Right forelimb (tissue), 1 donor: ENCODE measurements around the gene NIPSNAP2.
"Not testable (repeated sequence)": the region's sequence is repeated elsewhere in the genome, so short reads cannot be mapped to it uniquely, and the experiment has no call there.

ENCODE experiments used
- DNase-seq: peaks from one replicate; pipeline ENCODE4 v3.0.0-alpha.2; 2018

NIPSNAP2 gene

DNA sequence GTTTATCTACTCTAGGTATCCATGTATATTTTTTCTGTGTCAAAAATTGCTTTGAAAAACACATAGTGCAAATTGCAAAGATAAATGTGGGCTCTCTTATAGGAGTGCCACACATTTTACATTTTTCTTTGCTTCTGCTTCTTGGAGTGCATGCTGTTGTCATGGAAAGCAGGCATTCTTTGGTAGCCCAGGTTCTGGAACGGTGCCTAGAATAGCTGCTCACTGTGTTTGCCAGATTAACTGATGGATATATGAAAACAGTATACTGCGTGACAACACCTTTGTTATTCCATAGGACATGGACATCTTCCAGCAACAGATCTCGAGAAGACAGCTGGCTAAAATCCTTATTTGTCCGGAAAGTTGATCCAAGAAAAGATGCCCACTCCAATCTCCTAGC is 13.4 kb downstream of the NIPSNAP2 start:
- no peak for DNase-seq

DNA sequence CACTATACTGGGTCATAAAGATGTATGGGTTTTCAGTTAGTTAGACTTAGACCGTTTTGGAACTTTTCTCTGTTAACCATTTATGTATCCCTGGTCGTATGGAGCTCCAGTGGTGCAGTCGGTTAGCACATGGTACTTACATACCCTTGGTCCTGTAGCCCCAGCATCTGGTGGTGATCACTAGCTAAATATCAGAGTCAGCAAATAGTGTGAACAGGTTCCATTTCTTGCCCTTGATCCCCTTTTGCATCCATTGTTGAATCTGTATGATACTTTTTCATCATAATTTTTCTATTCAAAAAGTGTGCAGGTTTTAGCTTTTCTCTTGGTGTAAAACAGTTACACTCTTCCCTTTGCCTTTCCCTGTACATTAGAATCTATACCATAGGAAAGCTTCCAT is 15.9 kb downstream of the NIPSNAP2 start:
- DNase-seq = no peak

DNA sequence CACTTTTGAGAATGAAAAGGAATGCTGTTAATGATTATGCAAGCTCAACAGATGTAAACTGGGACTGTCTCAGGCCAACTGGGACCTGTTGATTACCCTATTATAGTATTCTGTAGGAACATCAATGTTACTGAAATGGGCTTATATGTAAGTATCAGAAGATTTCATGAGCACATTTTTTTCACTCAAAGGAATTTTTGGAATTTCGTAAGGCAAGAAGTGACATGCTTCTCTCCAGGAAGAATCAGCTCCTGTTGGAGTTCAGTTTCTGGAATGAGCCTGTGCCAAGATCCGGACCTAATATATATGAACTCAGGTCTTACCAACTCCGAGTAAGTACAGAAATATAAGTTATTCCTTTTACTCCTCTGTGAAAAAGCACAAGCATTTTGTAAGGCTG is 19.2 kb downstream of the NIPSNAP2 start:
- DNase-seq = no peak

DNA sequence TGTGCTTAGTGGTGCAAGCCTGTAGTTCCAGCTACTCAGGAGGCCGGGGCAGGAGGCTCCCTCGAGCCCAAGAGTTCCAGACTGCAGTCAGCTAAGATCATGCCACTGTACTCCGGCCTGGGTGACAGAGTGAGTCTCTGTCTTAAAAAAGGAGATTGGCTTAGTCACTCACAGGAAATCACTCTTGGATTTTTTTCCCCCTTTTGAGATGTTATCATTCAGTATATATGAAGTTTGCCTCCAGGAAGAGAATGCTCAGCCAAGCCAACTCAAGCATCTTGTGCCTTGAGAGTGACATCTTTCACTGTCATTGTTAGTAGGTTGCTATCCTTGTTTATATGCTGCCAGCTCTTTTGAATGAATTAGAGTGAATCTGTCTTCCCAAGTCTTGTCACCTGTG is 28.0 kb downstream of the NIPSNAP2 start:
- DNase-seq = no peak

DNA sequence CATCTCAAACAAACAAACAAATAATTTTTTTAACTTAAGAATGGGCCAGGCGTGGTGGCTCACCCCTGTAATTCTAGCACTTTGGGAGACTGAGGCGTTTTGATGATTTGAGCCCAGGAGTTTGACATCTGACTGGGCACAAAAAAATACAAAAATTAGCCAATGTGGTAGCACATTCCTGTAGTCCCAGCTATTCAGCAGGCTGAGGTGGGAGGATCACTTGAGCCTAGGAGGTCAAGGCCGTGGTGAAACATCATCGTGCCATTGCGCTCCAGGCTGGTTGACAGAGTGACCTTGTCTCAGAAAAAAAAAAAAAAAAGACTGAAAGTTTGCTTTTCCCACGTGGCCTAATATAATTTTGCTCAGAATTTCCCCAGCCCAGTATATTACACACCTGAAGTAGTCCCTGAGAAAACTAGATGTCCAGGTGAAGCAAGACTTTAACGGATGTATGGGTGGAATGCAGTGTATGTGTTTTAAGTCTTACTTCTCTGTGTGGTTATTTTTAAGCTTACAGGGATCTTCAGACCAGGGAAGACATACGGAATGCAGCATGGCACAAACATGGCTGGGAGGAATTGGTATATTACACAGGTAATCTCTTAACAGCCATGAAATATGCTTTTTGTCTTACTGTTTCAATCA is 32.6 kb downstream of the NIPSNAP2 start:
- no peak for DNase-seq

DNA sequence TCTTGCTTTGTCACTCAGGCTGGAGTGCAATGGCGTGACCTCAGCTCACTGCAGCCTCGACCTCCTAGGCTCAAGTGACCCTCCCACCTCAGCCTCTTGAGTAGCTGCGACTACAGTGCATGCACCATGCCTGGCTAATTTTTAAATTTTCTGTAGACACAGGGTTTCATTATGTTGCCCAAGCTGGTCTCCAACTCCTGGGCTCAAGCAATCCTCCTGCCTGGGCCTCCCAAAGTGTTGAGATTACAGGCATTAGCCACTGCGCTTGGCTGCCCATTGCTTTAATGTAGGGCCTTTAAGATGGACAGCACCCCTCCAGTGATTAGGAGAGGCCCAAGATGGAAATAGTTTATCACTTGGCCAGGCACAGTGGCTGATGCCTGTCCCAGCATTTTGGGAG is 39.4 kb downstream of the NIPSNAP2 start:
- no peak for DNase-seq

DNA sequence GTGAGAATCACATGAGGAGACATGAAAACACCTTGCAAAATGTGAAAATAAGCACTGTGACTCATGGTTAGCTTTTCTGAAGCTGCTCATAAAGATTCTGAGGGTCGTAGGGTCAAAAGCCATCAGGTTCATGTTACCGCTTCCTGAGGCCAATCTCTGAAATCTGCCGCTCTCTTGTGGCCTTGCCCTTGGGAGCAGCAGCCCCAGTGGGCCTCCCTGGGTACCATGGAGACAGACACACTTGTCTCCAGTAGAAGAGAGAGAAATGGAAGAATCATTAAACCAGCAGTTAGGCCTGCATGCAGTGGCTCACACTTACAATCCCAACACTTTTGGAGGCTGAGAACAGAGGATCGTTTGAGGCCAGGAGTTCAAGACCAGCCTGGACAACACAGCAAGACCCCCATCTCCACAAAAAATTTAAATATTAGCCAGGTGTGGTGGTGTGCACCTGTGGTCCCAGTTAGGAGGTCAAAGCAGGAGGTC is 42.8 kb downstream of the NIPSNAP2 start:
- DNase-seq = no peak

DNA sequence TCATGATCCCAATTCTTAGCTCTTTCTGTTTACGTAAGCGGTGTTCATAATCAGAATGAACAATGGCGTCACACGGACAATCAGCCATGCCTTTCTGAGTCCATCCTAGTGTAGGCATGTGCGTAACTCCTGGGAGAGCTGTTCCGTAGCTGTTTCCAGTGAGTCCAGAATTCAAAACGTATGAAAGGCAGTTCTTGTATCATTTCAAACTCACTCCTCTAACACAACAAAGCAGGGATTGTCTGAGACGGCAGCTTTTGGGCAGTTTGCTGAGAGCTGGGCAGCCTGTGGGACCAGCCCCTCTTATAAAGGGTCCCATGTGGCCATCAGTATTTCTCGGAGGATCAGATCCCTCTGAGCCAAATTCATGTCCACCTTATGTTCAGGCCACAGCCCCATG is 43.5 kb downstream of the NIPSNAP2 start:
- no peak for DNase-seq

DNA sequence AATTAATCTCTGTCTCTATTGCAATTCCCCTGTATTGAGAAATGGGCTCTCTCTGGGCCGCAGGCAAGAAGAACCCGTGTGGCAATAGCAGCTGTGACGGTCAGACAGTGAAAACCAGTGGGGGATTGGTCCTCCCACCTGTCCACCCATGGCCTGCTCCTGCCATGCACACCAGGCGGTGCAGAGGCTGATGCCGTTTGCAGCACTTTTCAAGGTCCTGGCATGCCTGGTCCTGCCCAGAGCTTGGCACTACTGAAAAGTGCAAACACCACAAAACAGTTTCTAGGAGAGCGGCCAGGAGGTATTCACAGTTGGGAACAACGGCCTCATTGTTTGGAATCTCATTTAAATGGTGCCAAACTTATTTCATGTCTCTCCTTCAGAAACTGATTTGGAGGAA is 45.3 kb downstream of the NIPSNAP2 start:
- no peak for DNase-seq

DNA sequence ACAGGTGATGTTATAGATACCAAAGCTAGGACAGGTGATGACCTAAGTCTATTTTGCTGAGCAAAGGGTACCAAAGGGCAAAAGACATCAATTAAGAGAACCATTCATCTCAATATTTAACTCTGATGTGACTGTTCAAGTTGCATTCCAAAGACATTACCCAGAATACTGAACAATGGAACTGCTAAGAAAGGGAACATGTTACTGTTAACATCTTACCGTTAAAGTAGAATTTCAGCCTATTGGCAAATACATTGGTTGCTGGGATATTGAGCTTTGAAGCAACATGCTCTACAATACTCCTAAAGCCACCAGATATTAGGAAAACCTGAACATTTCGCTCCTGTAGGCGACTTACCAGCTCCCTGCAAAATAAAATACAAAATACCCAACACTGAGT is 52.6 kb downstream of the NIPSNAP2 start:
- DNase-seq = not testable (repeated sequence)

DNA sequence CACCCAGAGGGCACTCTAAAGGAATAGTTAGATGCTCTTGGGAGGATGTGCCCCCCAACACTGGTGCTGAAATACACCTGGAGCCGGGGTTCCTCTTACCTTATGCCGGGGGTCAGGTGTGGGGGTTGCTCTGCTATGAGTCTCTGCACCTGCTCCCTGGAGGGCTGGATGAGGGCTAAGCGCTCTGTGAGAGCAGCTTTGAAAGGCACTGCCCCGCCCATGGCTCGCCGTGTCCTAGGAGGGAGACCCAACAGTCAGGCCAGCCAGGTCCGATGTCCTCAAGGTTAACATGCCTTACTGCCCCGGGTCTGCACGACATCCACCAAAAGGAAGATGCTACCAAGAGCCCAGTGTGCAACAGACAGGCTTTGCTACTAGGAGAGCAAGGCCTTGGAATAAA is 55.1 kb downstream of the NIPSNAP2 start:
- no peak for DNase-seq

DNA sequence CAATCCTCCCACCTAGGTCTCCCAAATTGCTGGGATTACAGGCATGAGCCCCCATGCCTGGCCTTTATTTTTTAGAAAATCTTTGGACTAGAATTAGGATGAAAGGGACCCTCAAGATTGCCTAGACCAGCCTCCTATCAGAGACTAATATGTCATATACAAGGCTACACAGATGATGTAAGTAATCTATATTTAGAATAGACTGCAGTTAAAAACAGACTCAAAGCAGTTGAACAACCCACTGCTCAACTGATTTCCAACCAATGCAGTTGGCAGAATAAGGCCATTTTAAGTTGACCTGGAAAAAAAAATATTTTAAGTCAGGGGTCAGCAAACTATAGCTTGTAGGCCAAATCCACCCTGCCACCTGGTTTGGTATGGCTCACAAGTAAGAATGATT is 59.1 kb downstream of the NIPSNAP2 start:
- no peak for DNase-seq

DNA sequence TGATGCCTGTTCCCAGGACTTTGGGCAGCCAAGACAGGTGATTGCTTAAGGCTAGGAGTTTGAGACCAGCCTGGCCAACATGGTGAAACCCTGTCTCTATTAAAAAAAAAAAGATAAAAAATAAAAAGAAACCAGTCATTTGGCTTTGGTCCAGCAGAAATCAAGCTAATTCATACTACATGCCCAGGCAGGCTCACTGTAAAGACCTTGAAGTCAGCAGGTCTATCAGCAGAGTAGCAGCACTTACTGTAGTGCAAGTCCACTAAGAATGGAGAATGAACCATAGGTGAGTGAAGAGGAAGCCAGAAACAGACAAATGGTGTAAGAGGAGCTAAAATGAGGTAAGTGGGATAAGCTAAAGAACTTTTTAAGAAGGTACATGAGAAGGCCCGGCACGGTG is 62.2 kb downstream of the NIPSNAP2 start:
- no peak for DNase-seq

DNA sequence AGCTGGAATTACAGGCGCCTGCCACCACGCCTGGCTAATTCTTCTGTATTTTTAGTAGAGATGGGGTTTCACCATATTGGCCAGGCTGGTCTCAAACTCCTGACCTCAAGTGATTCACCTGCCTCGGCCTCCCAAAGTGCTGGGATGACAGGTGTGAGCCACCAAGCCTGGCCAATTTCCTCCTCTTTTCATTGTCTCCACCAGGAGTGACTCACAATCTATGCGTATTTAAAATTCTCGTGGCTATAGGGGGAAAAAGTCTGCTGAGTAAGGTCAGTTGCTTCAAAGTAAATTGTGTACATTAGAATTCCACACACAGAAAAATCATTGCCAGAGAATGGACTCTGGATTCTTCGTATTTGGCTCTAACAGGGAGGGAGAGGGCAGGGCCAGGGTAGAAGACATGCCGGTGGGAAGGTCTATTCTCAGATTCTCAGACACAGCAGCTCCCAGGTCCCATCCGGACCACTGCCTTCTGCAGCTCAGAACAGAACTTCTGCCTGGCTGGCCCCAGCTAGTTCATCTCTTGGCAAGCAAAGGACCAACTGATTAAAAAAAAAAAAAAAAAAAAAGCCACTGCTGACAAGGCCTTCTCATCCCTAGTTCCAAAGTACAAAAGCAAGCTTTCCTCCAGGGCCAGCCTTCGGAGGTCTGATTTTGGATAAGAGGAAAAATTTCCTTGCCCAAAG is 64.7 kb downstream of the NIPSNAP2 start:
- no peak for DNase-seq

DNA sequence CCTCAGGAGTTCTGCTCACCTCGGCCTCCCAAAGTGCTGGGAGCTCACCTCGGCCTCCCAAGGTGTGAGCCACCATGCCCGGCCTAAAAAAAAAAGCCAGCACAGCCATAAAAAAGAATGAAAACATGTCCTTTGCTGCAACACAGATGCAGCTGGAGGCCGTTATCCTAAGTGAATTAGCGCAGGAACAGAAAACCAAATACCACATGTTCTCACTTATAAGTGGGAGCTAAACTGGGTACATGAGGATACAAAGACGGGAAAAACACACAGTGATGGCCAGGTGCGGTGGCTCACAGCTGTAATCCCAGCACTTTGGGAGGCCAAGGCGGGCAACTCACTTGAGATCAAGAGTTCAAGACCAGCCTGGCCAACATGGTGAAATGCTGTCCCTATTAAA is 66.0 kb downstream of the NIPSNAP2 start:
- DNase-seq = no peak

DNA sequence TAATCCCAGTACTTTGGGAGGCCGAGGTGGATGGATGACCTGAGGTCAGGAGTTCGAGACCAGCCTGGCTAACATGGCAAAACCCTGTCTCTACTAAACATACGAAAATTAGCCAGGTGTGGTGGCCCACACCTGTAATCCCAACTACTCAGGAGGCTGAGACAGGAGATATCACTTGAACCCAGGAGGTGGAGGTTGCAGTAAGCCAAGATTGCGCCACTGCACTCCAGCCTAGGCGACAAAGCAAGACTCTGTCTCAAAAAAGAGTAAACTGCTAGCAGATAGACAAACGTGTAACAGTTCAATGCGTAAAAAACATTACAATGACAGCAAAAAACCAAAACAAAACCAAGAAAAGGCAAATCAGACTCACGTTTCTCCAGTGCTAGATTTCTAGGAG is 67.2 kb downstream of the NIPSNAP2 start:
- DNase-seq = not testable (repeated sequence)

DNA sequence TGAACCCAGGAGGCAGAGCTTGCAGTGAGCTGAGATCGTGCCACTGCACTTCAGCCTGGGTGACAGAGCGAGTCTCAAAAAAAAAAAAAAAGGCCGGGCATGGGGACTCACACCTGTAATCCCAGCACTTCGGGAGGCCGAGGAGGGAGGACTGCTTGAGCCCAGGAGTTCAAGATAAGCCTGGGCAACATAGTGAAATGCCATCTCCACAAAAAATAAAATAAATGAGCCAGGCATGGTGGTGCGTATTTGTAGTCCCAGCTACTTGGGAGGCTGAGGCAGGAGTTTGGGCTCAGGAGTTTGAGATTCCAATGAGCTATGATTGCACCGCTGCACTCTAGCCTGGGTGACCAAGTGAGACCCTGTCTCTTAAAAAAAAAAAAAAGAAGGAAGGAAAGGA is 68.2 kb downstream of the NIPSNAP2 start:
- DNase-seq = not testable (repeated sequence)

DNA sequence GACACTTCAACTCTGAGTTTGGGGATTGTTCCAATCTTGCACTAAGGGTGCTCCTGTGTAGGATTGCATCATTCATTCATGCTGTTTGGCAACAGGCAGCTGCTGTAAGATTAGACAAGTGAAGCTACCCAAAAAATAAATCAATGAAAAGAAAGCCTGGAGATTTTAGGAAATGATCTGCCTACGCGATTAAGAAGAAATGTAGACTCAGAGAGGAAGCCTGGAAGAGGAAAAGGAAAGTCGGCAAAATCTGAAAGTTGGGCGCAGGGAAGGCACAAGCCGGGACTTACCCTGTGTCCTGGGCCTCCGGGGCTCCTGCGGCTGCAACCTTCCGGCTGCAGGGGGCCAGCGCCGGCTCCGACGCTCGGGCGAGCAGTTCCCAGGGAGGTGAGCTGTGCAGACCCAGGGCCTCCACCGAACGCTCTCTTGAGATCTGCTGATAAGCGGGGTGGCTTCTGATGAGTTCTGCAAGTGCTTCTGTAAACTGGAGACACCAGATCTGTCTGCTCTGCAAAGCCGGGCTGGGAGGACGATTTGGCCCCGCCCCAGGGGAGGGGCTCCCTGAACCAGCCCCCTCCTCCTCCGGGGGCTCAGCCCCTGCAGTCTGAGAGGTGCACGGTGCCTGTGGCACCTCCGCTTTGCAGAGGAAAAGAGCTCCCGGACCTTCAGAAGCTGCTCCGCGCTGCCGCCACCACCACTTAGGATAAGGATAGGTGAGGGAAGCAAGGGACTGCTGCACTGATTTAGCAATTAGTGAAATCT is 69.5 kb downstream of the NIPSNAP2 start:
- DNase-seq = peak; percentile 77

DNA sequence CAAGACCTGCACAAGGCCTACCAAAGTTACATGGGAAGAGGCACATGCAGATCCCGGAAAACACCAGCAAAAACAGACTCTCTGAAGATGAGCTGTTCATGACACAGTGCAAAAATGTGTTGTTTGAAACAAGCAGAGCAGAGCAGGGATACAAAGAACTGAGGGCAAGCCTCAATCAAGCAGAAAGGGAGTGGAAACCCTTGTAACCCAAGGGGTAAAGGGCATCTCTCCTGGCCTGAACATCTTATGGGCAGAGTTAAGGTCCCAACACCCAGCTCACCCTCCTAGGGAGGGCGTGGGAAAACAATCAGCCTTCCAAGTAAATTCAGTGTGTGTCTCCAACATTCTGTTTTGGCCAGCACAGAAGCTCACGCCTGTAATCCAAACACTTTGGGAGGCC is 76.3 kb downstream of the NIPSNAP2 start:
- no peak for DNase-seq

DNA sequence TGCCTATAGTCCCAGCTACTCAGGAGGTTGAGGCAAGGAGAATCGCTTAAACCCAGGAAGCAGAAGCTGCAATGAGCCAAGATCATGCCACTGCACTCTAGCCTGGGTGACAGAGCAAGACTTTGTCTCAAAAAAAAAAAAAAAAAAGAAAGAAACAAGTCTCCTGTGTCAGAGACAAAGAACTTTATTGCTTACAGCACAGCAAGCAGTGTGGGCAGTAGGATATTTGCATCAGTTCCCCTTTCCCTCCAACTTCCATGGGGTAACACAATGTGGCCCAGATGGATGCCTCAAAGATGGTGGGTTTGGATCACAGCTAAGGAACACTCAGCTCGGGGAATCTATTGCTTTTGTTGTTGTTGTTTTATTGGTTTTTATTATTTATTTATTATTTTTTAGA is 81.4 kb downstream of the NIPSNAP2 start:
- not testable (repeated sequence) for DNase-seq

DNA sequence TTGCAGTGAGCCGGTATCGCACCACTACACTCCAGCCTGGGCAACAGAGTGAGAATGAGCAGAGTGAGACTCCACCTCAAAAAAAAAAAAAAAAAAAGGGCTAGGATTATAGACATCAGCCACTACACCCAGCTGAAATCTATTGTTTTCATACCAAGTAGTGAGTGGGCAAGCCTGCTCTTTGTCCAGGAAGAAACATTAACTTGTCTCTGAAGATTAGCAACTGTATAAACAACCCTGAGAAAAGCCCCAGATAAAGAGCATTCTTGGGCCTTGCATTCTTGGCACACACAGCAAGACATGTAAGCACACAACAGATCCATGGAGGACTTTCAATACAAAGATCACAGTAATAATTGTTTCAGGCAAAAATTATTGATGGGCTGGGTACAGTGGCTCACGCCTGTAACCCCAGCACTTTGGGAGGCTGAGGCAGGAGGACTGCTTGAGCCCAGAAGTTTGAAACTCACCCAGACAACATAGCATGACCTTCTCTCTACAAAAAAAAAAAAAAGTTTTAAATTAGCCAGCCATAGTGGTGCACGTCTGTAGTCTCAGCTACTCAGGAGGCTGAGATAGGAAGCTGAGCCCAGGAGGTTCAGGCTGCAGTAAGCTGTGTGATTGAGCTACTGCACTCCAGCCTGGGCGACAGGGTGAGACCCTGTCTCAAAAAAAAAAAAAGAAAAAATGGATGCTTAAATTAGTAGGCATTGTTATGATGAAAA is 82.5 kb downstream of the NIPSNAP2 start:
- DNase-seq = no peak

DNA sequence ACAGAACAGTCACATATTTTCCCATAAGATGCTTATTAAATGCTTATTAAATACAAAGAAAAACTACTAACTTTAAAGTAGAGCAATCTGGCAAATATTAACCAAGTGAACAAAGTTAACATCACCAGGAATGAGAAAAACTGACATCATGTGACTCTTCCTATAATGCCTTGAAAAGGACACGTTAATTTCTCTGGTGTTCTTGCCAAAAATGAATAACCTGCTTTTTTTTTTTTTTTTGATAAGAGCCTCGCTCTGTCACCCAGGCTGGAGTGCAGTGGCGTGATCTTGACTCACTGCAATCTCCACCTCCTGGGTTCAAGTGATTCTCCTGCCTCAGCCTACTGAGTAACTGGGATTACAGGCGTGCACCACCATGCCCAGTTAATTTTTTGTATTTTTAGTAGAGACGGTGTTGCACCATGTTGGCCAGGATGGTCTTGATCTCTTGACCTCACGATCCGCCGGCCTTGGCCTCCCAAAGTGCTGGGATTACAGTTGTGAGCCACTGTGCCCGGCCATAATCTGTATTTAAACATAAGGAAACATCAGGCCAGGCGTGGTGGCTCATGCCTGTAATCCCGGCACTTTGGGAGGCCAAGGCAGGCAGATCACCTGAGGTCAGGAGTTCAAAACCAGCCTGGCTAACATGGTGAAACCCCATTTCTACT is 83.2 kb downstream of the NIPSNAP2 start:
- not testable (repeated sequence) for DNase-seq

DNA sequence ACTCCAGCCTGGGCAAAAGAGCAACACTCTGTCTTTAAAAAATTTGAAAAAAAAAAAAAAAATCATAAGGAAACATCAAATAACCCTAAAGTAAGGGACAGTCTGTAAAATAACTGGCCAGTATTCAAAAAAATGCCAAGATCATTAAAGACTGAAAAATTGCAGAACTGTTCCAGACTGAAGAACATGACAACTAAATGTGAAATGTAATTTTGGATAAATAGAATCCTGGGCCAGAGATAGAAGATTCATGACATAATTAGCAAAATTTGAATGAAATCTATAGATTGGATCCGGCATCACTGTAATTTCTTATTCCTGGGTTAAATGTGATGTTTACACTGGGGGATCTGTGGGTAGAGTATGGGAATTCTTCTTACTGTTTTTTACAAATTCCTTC is 83.9 kb downstream of the NIPSNAP2 start:
- DNase-seq = no peak
